SK-N-SH (cell line): ENCODE results near the gene MBLAC1. TPM values are rescaled to one million over a fixed set of nuclear protein-coding genes. Genes with fewer than 3 reads are reported as not detected.

Experiments used
- CTCF ChIA-PET: fragments of 300-600, 350-600 bp; formaldehyde crosslinking; extraction: SDS; loops from one replicate; lab custom pipeline; 2021; lab: Yijun Ruan, JAX
- POLR2A ChIA-PET: fragments of 350-600 bp; sonication (Branson Sonifier 250); formaldehyde crosslinking; extraction: SDS; loops from one replicate; lab custom pipeline; 2020; ENCODE audit warnings: antibody characterized with exemption, inconsistent platforms; lab: Yijun Ruan, JAX
- DNase-seq: peaks from one replicate; pipeline ENCODE4 v3.0.0; 2012
- H2AFZ ChIP-seq: fragments of 200-600 bp; sonication (generic); 2 replicates; pipeline ENCODE4 v1.8.1; 2016; ENCODE audit warnings: antibody characterized with exemption, mild to moderate bottlenecking, low read depth
- H3F3A ChIP-seq: fragments of 200-600 bp; sonication (generic); replicated peaks from 2 replicates; pipeline ENCODE3; 2016; ENCODE audit warnings: antibody characterized with exemption, mild to moderate bottlenecking; ENCODE audit not compliant: insufficient read depth
- H3K27ac ChIP-seq, 2 experiments: fragments of 200-500 bp in 1 of 2; fragments of 200-600 bp in 1 of 2; sonication (Bioruptor generic) in 1 of 2; sonication (generic), shearing (Covaris generic) in 1 of 2; 2 replicates each; pipeline versions ENCODE4 v1.5.1 to v1.6.1; 2014 to 2016; ENCODE audit warnings: low read depth in 2 of 2, inconsistent platforms in 1 of 2, low read length in 1 of 2, mild to moderate bottlenecking in 1 of 2, mixed read lengths in 1 of 2
- H3K27me3 ChIP-seq: fragments of 200-600 bp; sonication (generic), shearing (Covaris generic); 2 replicates; pipeline ENCODE4 v1.6.1; 2016; ENCODE audit warnings: mixed run types; ENCODE audit not compliant: insufficient read depth
- H3K36me3 ChIP-seq, 2 experiments: fragments of 200-500 bp in 1 of 2; fragments of 200-600 bp in 1 of 2; sonication (Bioruptor generic) in 1 of 2; sonication (generic) in 1 of 2; replicated peaks in 1 of 2; 2 replicates each; pipeline versions ENCODE3 to v1.5.1; 2014 to 2016; ENCODE audit warnings: low read length in 1 of 2, mild to moderate bottlenecking in 1 of 2; ENCODE audit not compliant: insufficient read depth in 2 of 2, control insufficient read depth in 1 of 2
- H3K4me1 ChIP-seq, 2 experiments: fragments of 200-500 bp in 1 of 2; fragments of 200-600 bp in 1 of 2; sonication (Bioruptor generic) in 1 of 2; sonication (generic), shearing (Covaris generic) in 1 of 2; 2 replicates each; pipeline versions ENCODE4 v1.5.1 to v1.6.1; 2014 to 2016; ENCODE audit warnings: low read depth in 1 of 2, low read length in 1 of 2, mixed run types in 1 of 2; ENCODE audit not compliant: insufficient read depth in 2 of 2, control insufficient read depth in 1 of 2
- H3K4me2 ChIP-seq: fragments of 200-600 bp; sonication (generic), shearing (Covaris generic); 2 replicates; pipeline ENCODE4 v1.6.1; 2017; ENCODE audit warnings: mixed run types
- H3K4me3 ChIP-seq, 2 experiments: fragments of 200-500 bp in 1 of 2; fragments of 200-600 bp in 1 of 2; sonication (Bioruptor generic) in 1 of 2; sonication (generic), shearing (Covaris generic) in 1 of 2; 2 replicates each; pipeline versions ENCODE4 v1.5.1 to v1.8.1; 2014 to 2016; ENCODE audit warnings: low read depth in 2 of 2, inconsistent platforms in 1 of 2, low read length in 1 of 2, mild to moderate bottlenecking in 1 of 2, mixed read lengths in 1 of 2, moderate library complexity in 1 of 2
- H3K79me2 ChIP-seq: fragments of 200-600 bp; sonication (generic); 2 replicates; pipeline ENCODE4 v1.8.1; 2017; ENCODE audit warnings: mild to moderate bottlenecking; ENCODE audit not compliant: insufficient read depth
- H3K9ac ChIP-seq: fragments of 200-600 bp; sonication (generic); 2 replicates; pipeline ENCODE4 v1.6.1; 2017; ENCODE audit warnings: mixed run types
- H3K9me2 ChIP-seq: fragments of 200-600 bp; sonication (generic); 2 replicates; pipeline ENCODE4 v1.6.1; 2017; ENCODE audit warnings: mixed run types
- H3K9me3 ChIP-seq: fragments of 200-600 bp; sonication (generic); 2 replicates; pipeline ENCODE4 v1.6.1; 2017; ENCODE audit warnings: mixed run types, mild to moderate bottlenecking, moderate library complexity
- H4K20me1 ChIP-seq: fragments of 200-600 bp; sonication (generic); 2 replicates; pipeline ENCODE4 v1.6.1; 2017; ENCODE audit warnings: mild to moderate bottlenecking, mixed run types; ENCODE audit not compliant: insufficient read depth
- CTCF ChIP-seq: fragments of 200-600 bp; sonication (generic); IDR thresholded peaks from 2 replicates; pipeline ENCODE4 v1.6.1; 2017; ENCODE audit warnings: antibody characterized with exemption, mild to moderate bottlenecking, moderate library complexity
- ELF1 ChIP-seq: IDR thresholded peaks from 2 replicates; pipeline ENCODE4 v1.4.0; 2012
- EP300 ChIP-seq, 2 experiments: IDR thresholded peaks; 2 replicates each; pipeline versions ENCODE4 v1.4.0 to v1.6.1; 2012; ENCODE audit warnings: borderline replicate concordance in 1 of 2, low read depth in 1 of 2, low read length in 1 of 2
- FOXM1 ChIP-seq: IDR thresholded peaks from 2 replicates; pipeline ENCODE4 v1.4.0; 2012; ENCODE audit warnings: low read depth, mild to moderate bottlenecking
- GATA2 ChIP-seq: sonication (generic); formaldehyde crosslinking; IDR thresholded peaks from 2 replicates; pipeline ENCODE4 v1.5.0; 2020; ENCODE audit warnings: mild to moderate bottlenecking, missing genetic modification reagents
- MAX ChIP-seq: IDR thresholded peaks from 2 replicates; pipeline ENCODE4 v1.4.0; 2012; ENCODE audit warnings: low read depth
- NFIC ChIP-seq: IDR thresholded peaks from 2 replicates; pipeline ENCODE4 v1.4.0; 2012; ENCODE audit warnings: borderline replicate concordance
- NRF1 ChIP-seq: IDR thresholded peaks from 2 replicates; pipeline ENCODE4 v1.6.1; 2012; ENCODE audit warnings: low read depth, mild to moderate bottlenecking, low read length
- RAD21 ChIP-seq: IDR thresholded peaks from 2 replicates; pipeline ENCODE4 v1.6.1; 2012; ENCODE audit warnings: mild to moderate bottlenecking, low read length
- SIN3A ChIP-seq: IDR thresholded peaks from 2 replicates; pipeline ENCODE4 v1.6.1; 2012; ENCODE audit warnings: low read depth, mild to moderate bottlenecking, low read length, moderate library complexity, borderline replicate concordance
- SMC3 ChIP-seq: IDR thresholded peaks from 2 replicates; pipeline ENCODE4 v1.6.1; 2012; ENCODE audit warnings: low read depth, low read length, improper control_type of control experiment
- TCF12 ChIP-seq: IDR thresholded peaks from 2 replicates; pipeline ENCODE4 v1.4.0; 2012
- TEAD4 ChIP-seq: IDR thresholded peaks from 2 replicates; pipeline ENCODE4 v1.4.0; 2012; ENCODE audit warnings: mild to moderate bottlenecking, borderline replicate concordance; ENCODE audit not compliant: insufficient read depth
- ZBTB33 ChIP-seq: IDR thresholded peaks from 2 replicates; pipeline ENCODE4 v1.4.0; 2012; ENCODE audit warnings: low read depth, borderline replicate concordance
- WGBS: methylation state at CpG from one replicate; pipeline ENCODE4 v1.1.6; 2017; ENCODE audit warnings: low lambda C conversion rate; 5-methylcytosine and 5-hydroxymethylcytosine counted together
- polyA plus RNA-seq, 3 experiments: library from polyadenylated mRNA; depleted of rRNA; stranded (reverse); fragments of >200 nt; gene quantifications; 2 replicates each; pipeline ENCODE4 v1.2.3, GENCODE V29; 2012
- TF ChIP-seq, protein P1 (sequence below): fragments of 150-350 bp; IDR thresholded peaks from 2 replicates; pipeline ENCODE4 v1.6.1; 2016; ENCODE audit warnings: mild to moderate bottlenecking, low read depth, low read length
- TF ChIP-seq, protein P2 (sequence below): IDR thresholded peaks from 2 replicates; pipeline ENCODE4; 2012

MBLAC1 gene
- polyA plus RNA-seq, 1 of the 3 experiments (the other 2 are of a cell fraction) = 4.4 TPM

DNA sequence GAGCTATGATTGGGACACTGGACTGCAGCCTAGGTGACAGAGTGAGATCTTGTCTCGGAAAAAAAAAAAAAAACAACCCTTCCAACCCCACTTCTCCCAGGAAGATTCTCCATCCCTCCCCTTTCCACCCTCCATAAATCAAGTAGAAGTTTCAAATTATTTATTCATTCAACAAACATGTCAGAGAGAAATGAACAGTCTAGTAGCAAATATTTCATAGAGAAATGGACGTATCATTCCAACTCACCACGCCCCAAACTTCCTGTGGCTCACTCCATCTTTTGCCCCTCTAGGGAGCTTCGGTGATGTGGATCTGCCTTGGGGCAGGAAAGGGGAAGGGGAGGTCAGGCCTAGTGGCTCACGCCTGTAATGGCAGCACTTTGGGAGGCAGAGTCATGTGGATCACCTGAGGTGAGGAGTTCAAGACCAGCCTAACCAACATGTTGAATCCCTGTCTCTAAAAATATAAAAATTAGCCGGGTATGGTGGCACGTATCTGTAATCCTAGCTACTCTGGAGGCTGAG, 32.4 kb downstream of the MBLAC1 start:
- H3K27ac ChIP-seq = peak overlapping the region; percentile 36 to 62; a peak in 3 of 4 replicates
- H3K79me2 ChIP-seq = peaks cover 40% of the 10 kb centered on the region
- peak overlapping the region; percentile 83 for H2AFZ ChIP-seq
- no peak for TF ChIP-seq ZBTB33
- no peak for TF ChIP-seq RAD21
- no peak for TF ChIP-seq ELF1
- TF ChIP-seq TEAD4 = no peak
- no peak for TF ChIP-seq SMC3
- TF ChIP-seq TCF12 = no peak
- TF ChIP-seq, protein P1, sequence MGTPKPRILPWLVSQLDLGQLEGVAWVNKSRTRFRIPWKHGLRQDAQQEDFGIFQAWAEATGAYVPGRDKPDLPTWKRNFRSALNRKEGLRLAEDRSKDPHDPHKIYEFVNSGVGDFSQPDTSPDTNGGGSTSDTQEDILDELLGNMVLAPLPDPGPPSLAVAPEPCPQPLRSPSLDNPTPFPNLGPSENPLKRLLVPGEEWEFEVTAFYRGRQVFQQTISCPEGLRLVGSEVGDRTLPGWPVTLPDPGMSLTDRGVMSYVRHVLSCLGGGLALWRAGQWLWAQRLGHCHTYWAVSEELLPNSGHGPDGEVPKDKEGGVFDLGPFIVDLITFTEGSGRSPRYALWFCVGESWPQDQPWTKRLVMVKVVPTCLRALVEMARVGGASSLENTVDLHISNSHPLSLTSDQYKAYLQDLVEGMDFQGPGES = no peak
- TF ChIP-seq, protein P2, sequence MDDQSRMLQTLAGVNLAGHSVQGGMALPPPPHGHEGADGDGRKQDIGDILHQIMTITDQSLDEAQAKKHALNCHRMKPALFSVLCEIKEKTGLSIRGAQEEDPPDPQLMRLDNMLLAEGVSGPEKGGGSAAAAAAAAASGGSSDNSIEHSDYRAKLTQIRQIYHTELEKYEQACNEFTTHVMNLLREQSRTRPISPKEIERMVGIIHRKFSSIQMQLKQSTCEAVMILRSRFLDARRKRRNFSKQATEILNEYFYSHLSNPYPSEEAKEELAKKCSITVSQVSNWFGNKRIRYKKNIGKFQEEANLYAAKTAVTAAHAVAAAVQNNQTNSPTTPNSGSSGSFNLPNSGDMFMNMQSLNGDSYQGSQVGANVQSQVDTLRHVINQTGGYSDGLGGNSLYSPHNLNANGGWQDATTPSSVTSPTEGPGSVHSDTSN = no peak
- TF ChIP-seq MAX = no peak
- no peak for TF ChIP-seq FOXM1
- no peak for TF ChIP-seq GATA2 (CRISPR knock-in tag)
- no peak for TF ChIP-seq SIN3A
- TF ChIP-seq NFIC = no peak
- TF ChIP-seq CTCF = no peak
- no peak for TF ChIP-seq NRF1
- TF ChIP-seq EP300 (IDR thresholded peaks at IDR 0.05; ENCODE audit: borderline replicate concordance in 1 of 2, low read depth in 1 of 2, low read length in 1 of 2) = no peak
- peak overlapping the region; percentile 100 for H3K4me2 ChIP-seq
- H3F3A ChIP-seq = peaks cover 5% of the 10 kb centered on the region
- ChIA-PET CTCF (interaction anchor here (0.7 to 3.2 kb wide), 8 partner anchors 9 to 77 kb away, joined by 3 to 16 read pairs (median 4); partner anchors contain the start of genes GAL3ST4, GPC2, LAMTOR4 and STAG3), POLR2A (interaction anchor here (0.6 to 4.3 kb wide), 2 partner anchors 9 to 11 kb away, joined by 4 to 25 read pairs; partner anchors contain the start of genes GAL3ST4 and LAMTOR4)
- H3K9me2 ChIP-seq = no peaks in the 10 kb centered on the region
- WGBS = 87% methylated on average over 7 of the region's 7 CpGs
- peaks cover 11 to 19% of the 10 kb centered on the region in 2 experiments; a peak in 2 of 4 replicates for H3K4me1 ChIP-seq
- peak overlapping the region; percentile 87 to 93 for H3K4me3 ChIP-seq
- H3K27me3 ChIP-seq = no peaks in the 10 kb centered on the region
- DNase-seq = peak; percentile 39
- H3K9me3 ChIP-seq = no peaks in the 10 kb centered on the region
- peaks cover 20% of the 10 kb centered on the region for H4K20me1 ChIP-seq
- peaks cover 21 to 28% of the 10 kb centered on the region in 2 experiments for H3K36me3 ChIP-seq
- H3K9ac ChIP-seq = peak overlapping the region; percentile 85
